Measurements from ENCODE around the gene GPS1. TPM values are rescaled to one million over a fixed set of nuclear protein-coding genes. Genes with fewer than 3 reads are reported as not detected.

GPS1 gene
- total and polyA plus RNA-seq, 9 of the 15 experiments (the other 6 are each of a cell fraction or from before 2014, with no cell fraction given), result 3.1 to 167 (median 69.9) TPM

GRCh38 chr17:82054351-82055022 is 2.8 kb downstream of the GPS1 start:
- FAIRE-seq (no peak), DNase-seq (ENCODE audit: extremely low read depth in 1 of 4, low spot score in 3 of 4) (no peak), ATAC-seq (no peak)
- ChIA-PET CTCF (ENCODE audit: low intra/inter-chr PET ratio) (no interaction called here), POLR2A (interaction anchor here (0.7 to 1.7 kb wide), 4 partner anchors 8 to 27 kb away, joined by 3 to 11 read pairs (median 4); no protein-coding TSS in a partner anchor)
- H3K27me3 ChIP-seq (ENCODE audit: control insufficient read depth in 2 of 2, insufficient read depth in 2 of 2, low read length in 2 of 2), result no peaks in the 10 kb centered on the region
- H3K27ac ChIP-seq (ENCODE audit: extremely low read depth, low read depth, low read length), result no peak overlapping the region
- no peak overlapping the region for H2AFZ ChIP-seq (ENCODE audit: low read depth, low read length)
- H3K36me3 ChIP-seq (ENCODE audit: control insufficient read depth, insufficient read depth, low read length), result peaks cover 78% of the 10 kb centered on the region; the same call in 2 of the 3 replicates
- peak; percentile 73 for TF ChIP-seq CREB1 (IDR thresholded peaks at IDR 0.05)
- no peak for TF ChIP-seq CREB1 (CRISPR knock-in tag; IDR thresholded peaks at IDR 0.05)
- peak; percentile 78 for TF ChIP-seq CREM (IDR thresholded peaks at IDR 0.05; ENCODE audit: low read depth)
- TF ChIP-seq RBFOX2 (IDR thresholded peaks at IDR 0.05; ENCODE audit: low read depth, low read length), result 0 out of 2 replicates have a peak, but pooled peaks have one; percentile 22
- TF ChIP-seq ZKSCAN1 (IDR thresholded peaks at IDR 0.05; ENCODE audit: low read depth, low read length), result no peak
- TF ChIP-seq POLR2G (IDR thresholded peaks at IDR 0.05; ENCODE audit: low read depth, low read length), result peak; percentile 37; the same call in 1 of the 2 replicates
- WGBS (ENCODE audit: insufficient coverage, low coverage, missing lambda C conversion rate), result 91% methylated on average over 29 of the region's 38 CpGs
- H4K20me1 ChIP-seq (replicated peaks; ENCODE audit: control insufficient read depth, insufficient read depth, low read length), result peaks cover 11% of the 10 kb centered on the region; the same call in 1 of the 2 replicates
- H3K9me1 ChIP-seq (ENCODE audit: control insufficient read depth, insufficient read depth, low read length), result no peaks in the 10 kb centered on the region
- no peaks in the 10 kb centered on the region for H3K9me3 ChIP-seq (replicated peaks; ENCODE audit: control insufficient read depth, insufficient read depth, low read depth, low read length)
- TSS peak; percentile 27 for BruUV-seq (replicated peaks)
- in situ Hi-C loops (cut with MboI) (no loop called here), intact Hi-C loops (cut with micrococcal nuclease) (no loop called here)
- H3K79me2 ChIP-seq (ENCODE audit: control insufficient read depth, insufficient read depth, low read length), result peaks cover 28% of the 10 kb centered on the region
- H3K4me1 ChIP-seq (replicated peaks in 1 of 2; ENCODE audit: control insufficient read depth in 2 of 2, insufficient read depth in 2 of 2, low read length in 2 of 2), result peaks cover 6 to 90% of the 10 kb centered on the region in 2 experiments; a peak in 3 of 5 replicates
- peak overlapping the region in 1 of 2 experiments; percentile 97; a peak in 1 of 4 replicates for H3K9ac ChIP-seq (ENCODE audit: insufficient read depth in 1 of 2, low read depth in 2 of 2, low read length in 2 of 2)
- no peak overlapping the region for H3K4me2 ChIP-seq (ENCODE audit: insufficient read depth, low read length)
- no peak overlapping the region for H3K4me3 ChIP-seq

Measured in K562 (cell line).